Measurements from ENCODE around the gene CYSRT1.

Gene CYSRT1

DNA sequence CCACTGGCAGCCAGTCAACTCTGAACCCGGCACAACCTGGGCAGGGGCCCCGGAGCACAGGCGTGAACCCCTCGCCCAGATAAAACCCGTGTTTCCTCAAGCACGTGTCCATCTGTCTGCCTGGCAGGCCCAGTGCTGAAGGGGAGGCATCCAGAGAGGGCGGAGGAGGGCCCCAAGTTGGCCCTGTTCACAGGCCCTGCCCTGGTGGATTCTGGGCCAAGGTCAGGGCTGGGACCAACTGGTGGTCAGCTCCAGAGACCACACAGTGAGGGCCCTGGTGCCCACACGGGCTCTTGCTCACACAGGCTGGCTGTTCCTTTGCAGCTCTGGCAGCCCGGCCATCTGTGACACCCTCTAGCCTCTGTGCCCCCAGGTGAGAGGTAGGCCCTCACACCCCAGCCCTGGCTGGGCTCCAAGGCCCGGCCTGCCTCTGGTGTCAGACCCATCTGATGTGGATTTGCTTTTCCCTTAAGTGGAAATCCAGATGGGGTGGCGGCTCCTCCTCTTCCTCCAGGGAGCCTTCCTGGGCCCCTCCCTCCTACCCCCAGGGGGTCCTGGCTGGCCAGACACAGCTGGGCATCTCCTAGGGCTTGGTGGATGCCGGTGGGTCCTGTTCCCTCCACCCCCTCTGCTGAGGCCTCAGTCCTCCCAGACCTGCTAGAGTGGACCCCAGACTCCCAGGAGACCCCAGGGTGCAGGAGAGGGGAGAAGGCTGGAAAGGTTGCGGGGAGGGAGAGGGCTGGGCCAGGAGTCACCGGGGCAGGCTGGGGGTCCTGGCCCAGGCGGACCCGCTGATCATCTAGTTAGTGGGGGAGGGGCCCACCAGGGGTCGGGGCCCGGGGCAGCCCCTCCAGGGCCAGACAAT is 25.6 kb downstream of the CYSRT1 start:
- no peak for DNase-seq
- H3K27ac ChIP-seq: no peak overlapping the region
- H3K9me3 ChIP-seq (ENCODE audit: severe bottlenecking): no peaks in the 10 kb centered on the region
- TF ChIP-seq, protein P1, sequence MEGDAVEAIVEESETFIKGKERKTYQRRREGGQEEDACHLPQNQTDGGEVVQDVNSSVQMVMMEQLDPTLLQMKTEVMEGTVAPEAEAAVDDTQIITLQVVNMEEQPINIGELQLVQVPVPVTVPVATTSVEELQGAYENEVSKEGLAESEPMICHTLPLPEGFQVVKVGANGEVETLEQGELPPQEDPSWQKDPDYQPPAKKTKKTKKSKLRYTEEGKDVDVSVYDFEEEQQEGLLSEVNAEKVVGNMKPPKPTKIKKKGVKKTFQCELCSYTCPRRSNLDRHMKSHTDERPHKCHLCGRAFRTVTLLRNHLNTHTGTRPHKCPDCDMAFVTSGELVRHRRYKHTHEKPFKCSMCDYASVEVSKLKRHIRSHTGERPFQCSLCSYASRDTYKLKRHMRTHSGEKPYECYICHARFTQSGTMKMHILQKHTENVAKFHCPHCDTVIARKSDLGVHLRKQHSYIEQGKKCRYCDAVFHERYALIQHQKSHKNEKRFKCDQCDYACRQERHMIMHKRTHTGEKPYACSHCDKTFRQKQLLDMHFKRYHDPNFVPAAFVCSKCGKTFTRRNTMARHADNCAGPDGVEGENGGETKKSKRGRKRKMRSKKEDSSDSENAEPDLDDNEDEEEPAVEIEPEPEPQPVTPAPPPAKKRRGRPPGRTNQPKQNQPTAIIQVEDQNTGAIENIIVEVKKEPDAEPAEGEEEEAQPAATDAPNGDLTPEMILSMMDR (IDR thresholded peaks at IDR 0.05; ENCODE audit: low read depth, low read length): no peak
- no peaks in the 10 kb centered on the region for H3K27me3 ChIP-seq (ENCODE audit: insufficient read depth, low read depth, severe bottlenecking)
- H3K36me3 ChIP-seq: no peaks in the 10 kb centered on the region
- H3K4me3 ChIP-seq (ENCODE audit: low read depth, low read length): no peak overlapping the region

DNA sequence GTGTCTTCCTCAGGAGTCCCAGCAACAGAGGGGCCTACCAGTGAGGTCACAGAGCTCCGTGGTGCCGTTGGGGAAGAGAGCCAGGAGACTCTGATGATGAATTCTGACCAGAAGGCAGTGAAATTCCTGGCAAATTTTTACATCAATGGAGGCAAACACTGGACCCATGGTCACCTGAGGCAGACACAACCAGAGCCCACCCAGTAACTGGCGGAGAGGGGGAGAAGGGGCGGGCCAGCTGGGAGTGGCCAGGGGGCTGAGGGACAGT is 26.2 kb downstream of the CYSRT1 start, which contains the start of gene STPG3:
Gene STPG3, plus strand, starts transcription at position 93 of the 268 bp plus-strand sequence. Its CDS starts 1 bp downstream, at position 94.
- DNase-seq: no peak
- Histone ChIP-seq H3K27ac (no peak within 1 kb of the TSS), H3K9me3 (ENCODE audit: severe bottlenecking) (no peaks in the 10 kb centered on the region), H3K27me3 (ENCODE audit: insufficient read depth, low read depth, severe bottlenecking) (no peaks in the 10 kb centered on the region), H3K4me3 (ENCODE audit: low read depth, low read length) (no peak within 1 kb of the TSS), H3K36me3 (no peaks in the 10 kb centered on the region; the same call in 1 of the 2 replicates)
- TF ChIP-seq, protein P1 (IDR thresholded peaks at IDR 0.05; ENCODE audit: low read depth, low read length): no peak

DNA sequence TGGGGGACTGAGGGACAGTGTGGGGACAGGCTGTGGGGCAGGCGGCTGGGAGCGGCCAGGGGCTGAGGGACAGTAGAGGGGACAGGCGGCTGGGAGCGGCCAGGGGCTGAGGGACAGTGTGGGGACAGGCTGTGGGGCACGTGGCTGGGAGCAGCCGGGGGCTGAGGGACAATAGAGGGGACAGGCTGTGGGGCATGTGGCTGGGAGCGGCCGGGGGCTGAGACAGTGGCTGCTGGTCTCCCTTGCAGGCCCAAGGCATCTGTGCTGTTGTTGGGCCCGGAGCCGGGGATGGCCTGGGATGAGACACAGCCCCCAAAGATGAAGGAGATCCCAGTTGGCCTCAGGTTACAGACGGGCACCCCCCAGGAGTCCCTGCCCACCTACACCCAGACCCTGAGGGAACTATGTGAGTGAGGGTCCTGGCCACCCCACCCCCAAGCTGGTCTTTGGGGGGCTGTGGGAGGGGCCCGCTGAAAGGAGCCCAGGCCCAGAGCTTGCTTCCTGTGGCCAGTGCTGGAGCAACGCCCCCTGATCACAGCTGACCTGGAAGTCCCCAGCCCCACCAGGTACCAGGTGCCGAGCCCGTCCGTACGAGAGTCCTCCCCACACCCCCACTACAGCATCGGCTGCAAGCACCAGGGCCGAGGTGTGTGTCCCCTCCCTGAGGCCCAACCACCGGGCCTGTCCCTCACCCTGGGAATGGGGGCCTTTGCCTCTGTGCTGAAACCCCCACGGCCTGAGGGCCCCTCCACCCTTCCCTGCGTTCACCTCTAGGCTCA is 26.7 kb downstream of the CYSRT1 start:
- no peak overlapping the region for H3K27ac ChIP-seq
- no peak for DNase-seq
- no peaks in the 10 kb centered on the region for H3K27me3 ChIP-seq (ENCODE audit: insufficient read depth, low read depth, severe bottlenecking)
- H3K36me3 ChIP-seq: peaks cover 3% of the 10 kb centered on the region; the same call in 1 of the 2 replicates
- H3K9me3 ChIP-seq (ENCODE audit: severe bottlenecking): no peaks in the 10 kb centered on the region
- no peak overlapping the region for H3K4me3 ChIP-seq (ENCODE audit: low read depth, low read length)
- TF ChIP-seq, protein P1 (IDR thresholded peaks at IDR 0.05; ENCODE audit: low read depth, low read length): no peak

DNA sequence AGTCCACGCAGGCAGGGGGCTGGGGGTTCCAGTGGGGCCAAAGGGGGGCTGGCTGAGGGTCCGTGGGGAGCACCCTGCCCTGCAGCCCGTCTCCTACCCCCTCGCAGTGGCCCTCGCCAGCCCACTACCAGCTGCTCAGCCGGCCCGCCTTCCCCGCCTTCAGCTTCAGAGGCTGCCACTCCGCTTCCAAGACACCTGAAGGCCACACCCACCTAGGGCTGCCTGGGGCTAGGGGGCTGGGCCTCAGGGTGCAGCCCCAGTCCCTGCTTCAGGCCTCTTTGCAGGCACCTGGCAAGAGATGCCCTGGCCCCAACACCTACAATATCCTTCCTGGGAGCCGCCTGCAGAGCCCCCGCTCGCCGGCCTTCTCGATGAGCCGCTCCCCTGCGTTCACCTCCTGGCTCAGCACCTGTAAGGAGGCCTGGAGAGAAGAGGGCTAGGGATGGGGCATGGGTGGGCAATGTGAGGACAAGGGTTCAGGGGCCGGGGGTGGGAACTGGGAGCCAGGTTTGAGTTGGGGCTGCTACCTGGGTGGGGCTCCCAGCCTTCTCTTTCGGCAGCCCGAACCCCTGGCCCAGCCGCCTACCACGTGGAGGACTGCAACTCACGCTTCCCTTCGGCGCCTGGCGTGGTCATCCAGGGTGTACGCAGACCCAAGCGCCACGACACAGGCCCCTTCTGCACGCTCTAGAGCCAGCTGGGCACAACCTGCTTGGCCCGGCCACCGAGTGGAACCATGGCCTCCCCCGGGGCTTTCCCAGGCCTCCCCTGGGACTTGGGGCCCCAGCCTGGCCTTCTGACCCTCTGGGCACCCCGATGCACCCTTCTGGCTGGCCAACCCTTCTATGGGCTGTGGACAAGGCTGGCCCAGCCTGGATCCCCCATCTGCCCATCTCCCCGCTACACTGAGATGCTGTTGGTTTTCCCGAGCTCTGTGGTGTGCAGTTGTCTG is 27.9 kb downstream of the CYSRT1 start:
- Histone ChIP-seq H3K27ac (no peak overlapping the region), H3K36me3 (peaks cover 3% of the 10 kb centered on the region; the same call in 1 of the 2 replicates), H3K9me3 (ENCODE audit: severe bottlenecking) (no peaks in the 10 kb centered on the region), H3K4me3 (ENCODE audit: low read depth, low read length) (no peak overlapping the region), H3K27me3 (ENCODE audit: insufficient read depth, low read depth, severe bottlenecking) (no peaks in the 10 kb centered on the region)
- peak; percentile 55 for DNase-seq
- TF ChIP-seq, protein P1 (IDR thresholded peaks at IDR 0.05; ENCODE audit: low read depth, low read length): no peak

All from WERI-Rb-1 (cell line).